Nephron progenitor cell (in vitro differentiated cells): ENCODE measurements around the gene UBE2V1.

Experiments used
- DNase-seq: peaks from one replicate; pipeline ENCODE4 v3.0.0; 2021
- H3K27ac Mint-ChIP-seq: 2 replicates; pipeline ENCODE4 v1.8.0; 2021; ENCODE audit warnings: mild to moderate bottlenecking, moderate library complexity, mixed read lengths
- H3K27me3 Mint-ChIP-seq: 2 replicates; pipeline ENCODE4 v1.8.0; 2021; ENCODE audit warnings: mild to moderate bottlenecking, low read depth, mixed read lengths; ENCODE audit not compliant: poor library complexity
- H3K36me3 Mint-ChIP-seq: 2 replicates; pipeline ENCODE4 v1.8.0; 2021; ENCODE audit warnings: low read depth, mixed read lengths
- H3K4me1 Mint-ChIP-seq: 2 replicates; pipeline ENCODE4 v1.8.0; 2021; ENCODE audit warnings: mixed read lengths
- H3K4me3 Mint-ChIP-seq: 2 replicates; pipeline ENCODE4 v1.8.0; 2021; ENCODE audit warnings: mild to moderate bottlenecking, moderate library complexity, mixed read lengths
- H3K9me3 Mint-ChIP-seq: 2 replicates; pipeline ENCODE4 v1.8.0; 2021; ENCODE audit warnings: mild to moderate bottlenecking, moderate library complexity, mixed read lengths
- CTCF ChIP-seq: fragments of 200-600 bp; sonication (generic); IDR thresholded peaks from 2 replicates; pipeline ENCODE4 v1.5.0; 2021; ENCODE audit warnings: antibody characterized with exemption

The UBE2V1 gene

GRCh38 chr20:50133041-50133440 is 20.1 kb upstream of the UBE2V1 start:
- H3K27me3 Mint-ChIP-seq, result no peaks in the 10 kb centered on the region
- peaks cover 37% of the 10 kb centered on the region for H3K36me3 Mint-ChIP-seq
- no peak for TF ChIP-seq CTCF

GRCh38 chr20:50130995-50131394 is 18.0 kb upstream of the UBE2V1 start:
- Mint-ChIP-seq H3K4me3 (no peak overlapping the region), H3K9me3 (no peaks in the 10 kb centered on the region), H3K4me1 (peaks cover 18% of the 10 kb centered on the region), H3K27ac (peak overlapping the region; percentile 79), H3K27me3 (no peaks in the 10 kb centered on the region), H3K36me3 (peaks cover 39% of the 10 kb centered on the region)
- TF ChIP-seq CTCF, result no peak
- no peak for DNase-seq

More at GRCh38 chr20:50133041-50133440, 20.1 kb upstream of the UBE2V1 start:
- no peak overlapping the region for H3K4me3 Mint-ChIP-seq
- H3K27ac Mint-ChIP-seq, result no peak overlapping the region
- peaks cover 17% of the 10 kb centered on the region for H3K4me1 Mint-ChIP-seq
- no peak for DNase-seq
- no peaks in the 10 kb centered on the region for H3K9me3 Mint-ChIP-seq

GRCh38 chr20:50130356-50130723 is 17.4 kb upstream of the UBE2V1 start:
- DNase-seq, result no peak
- TF ChIP-seq CTCF, result no peak
- Mint-ChIP-seq H3K36me3 (peaks cover 36% of the 10 kb centered on the region), H3K9me3 (no peaks in the 10 kb centered on the region), H3K27ac (no peak overlapping the region), H3K27me3 (no peaks in the 10 kb centered on the region), H3K4me3 (no peak overlapping the region), H3K4me1 (peaks cover 18% of the 10 kb centered on the region)

- Mint-ChIP-seq H3K9me3 (no peaks in the 10 kb centered on the region), H3K4me3 (no peak overlapping the region), H3K4me1 (peaks cover 18% of the 10 kb centered on the region), H3K36me3 (peaks cover 41% of the 10 kb centered on the region), H3K27ac (no peak overlapping the region), H3K27me3 (no peaks in the 10 kb centered on the region)
- DNase-seq, result no peak
- no peak for TF ChIP-seq CTCF
Measured at GRCh38 chr20:50129662-50130355, 16.9 kb upstream of the UBE2V1 start.

- peaks cover 17% of the 10 kb centered on the region for H3K4me1 Mint-ChIP-seq
- no peak for TF ChIP-seq CTCF
- H3K9me3 Mint-ChIP-seq, result no peaks in the 10 kb centered on the region
- H3K27ac Mint-ChIP-seq, result no peak overlapping the region
- no peak for DNase-seq
- peaks cover 53% of the 10 kb centered on the region for H3K36me3 Mint-ChIP-seq
- H3K27me3 Mint-ChIP-seq, result no peaks in the 10 kb centered on the region
- no peak overlapping the region for H3K4me3 Mint-ChIP-seq
Measured at GRCh38 chr20:50128520-50128905, 15.6 kb upstream of the UBE2V1 start.
